Measurements from ENCODE around the gene DLG1. TPM values are rescaled to one million over a fixed set of nuclear protein-coding genes. Genes with fewer than 3 reads are reported as not detected.

The DLG1 gene
- total RNA-seq: 10 to 100 TPM; 31.3 to 51.2 TPM
- polyA plus RNA-seq: 10 to 100 TPM; 12.7 to 13.2 TPM

GRCh38 chr3:197298341-197298944 lies at the start of gene DLG1:
DLG1 (minus strand) TSS chr3:197298612; CDS start chr3:197297204, 1,408 bp downstream.
- Histone ChIP-seq H3K9ac (ENCODE audit: low read depth in 1 of 2, low read length in 2 of 2) (peak within 1 kb of the TSS; percentile 57 to 85), H3K27me3 (ENCODE audit: control insufficient read depth in 4 of 4, insufficient read depth in 4 of 4, low read length in 3 of 4) (no peaks in the 10 kb centered on the region), H3K9me3 (ENCODE audit: control insufficient read depth in 4 of 4, low read length in 3 of 4) (no peaks in the 10 kb centered on the region), H3K4me1 (ENCODE audit: control insufficient read depth in 4 of 4, insufficient read depth in 4 of 4, low read length in 3 of 4) (peaks cover 2 to 33% (median 11%) of the 10 kb centered on the region in 4 donors), H3K27ac (ENCODE audit: low read depth in 1 of 2, low read length in 2 of 2) (peak within 1 kb of the TSS; percentile 92 to 94), H3K36me3 (ENCODE audit: control insufficient read depth in 4 of 4, insufficient read depth in 3 of 4, low read depth in 1 of 4, low read length in 3 of 4) (peaks cover 0 to 4% (median 2%) of the 10 kb centered on the region in 4 donors), H3K4me3 (ENCODE audit: low read depth in 1 of 3, low read length in 3 of 3) (peak within 1 kb of the TSS; percentile 68 to 94 (median 91))
- WGBS: under 1% methylated on average over 29 of the region's 29 CpGs
- TF ChIP-seq RXRA (IDR thresholded peaks at IDR 0.05) (no peak), GABPA (IDR thresholded peaks at IDR 0.05 in 1 of 2, conservative IDR thresholded peaks at IDR 0.05 in 1 of 2) (no peak), SP1 (IDR thresholded peaks at IDR 0.05) (peak; percentile 85), HNF4G (IDR thresholded peaks at IDR 0.05) (no peak), CTCF (IDR thresholded peaks at IDR 0.05; ENCODE audit: low read depth, low read length, missing input control) (no peak), ATF3 (IDR thresholded peaks at IDR 0.05) (no peak), ZBTB33 (IDR thresholded peaks at IDR 0.05) (no peak), TAF1 (conservative IDR thresholded peaks at IDR 0.05) (no peak), MAX (IDR thresholded peaks at IDR 0.05) (peak; percentile 6), YY1 (IDR thresholded peaks at IDR 0.05) (peak; percentile 10), NR2F2 (IDR thresholded peaks at IDR 0.05) (peak; percentile 42), EGR1 (IDR thresholded peaks at IDR 0.05; ENCODE audit: low read depth in 2 of 2) (no peak), FOXA1 (IDR thresholded peaks at IDR 0.05) (no peak), RAD21 (IDR thresholded peaks at IDR 0.05) (no peak), FOXA2 (IDR thresholded peaks at IDR 0.05) (no peak), HNF4A (conservative IDR thresholded peaks at IDR 0.05) (peak in 1 of 2 donors; percentile 40), JUND (IDR thresholded peaks at IDR 0.05) (no peak), REST (IDR thresholded peaks at IDR 0.05) (no peak)
- peak; percentile 88 for DNase-seq (ENCODE audit: low spot score)

All from liver (tissue), 9 donors.